ENCODE data around the gene PGGHG.

Gene PGGHG

DNA sequence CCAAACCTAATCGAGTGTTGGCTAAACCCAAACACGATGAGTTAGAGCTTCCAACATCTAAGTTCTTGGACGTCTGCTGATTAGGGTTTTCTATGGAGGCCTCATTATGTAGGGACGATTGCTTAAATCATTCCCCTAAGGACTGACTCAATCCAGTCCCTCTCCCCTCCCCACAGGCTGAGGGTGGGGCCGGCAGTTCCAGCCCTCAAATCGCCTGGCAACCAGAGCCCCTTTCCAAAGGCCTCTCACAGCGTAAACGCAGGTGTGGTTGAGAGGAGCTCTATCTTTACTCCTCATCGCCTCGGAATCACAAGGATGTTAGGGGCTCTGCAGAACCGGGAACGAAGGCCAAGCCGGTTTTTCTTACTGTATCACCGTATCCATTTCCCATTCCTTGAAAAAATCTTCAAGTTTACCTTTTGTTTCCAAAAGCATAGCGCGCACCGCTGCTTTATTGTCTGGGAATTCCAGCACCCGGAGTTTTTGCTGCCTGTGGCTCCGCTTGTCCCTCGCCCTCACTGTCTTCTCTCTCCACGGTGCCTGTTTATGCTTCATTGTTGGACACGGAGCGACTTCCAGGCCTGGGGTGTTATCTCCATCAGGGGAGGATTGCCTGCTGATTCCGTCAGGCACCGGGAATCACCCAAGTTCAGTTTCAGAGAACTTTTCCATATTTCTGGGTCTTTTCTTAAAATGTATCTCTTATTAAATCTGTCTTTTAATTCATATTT lies 45.5 kb downstream of the PGGHG start:
- peak overlapping the region; percentile 15 for H3K27ac ChIP-seq

DNA sequence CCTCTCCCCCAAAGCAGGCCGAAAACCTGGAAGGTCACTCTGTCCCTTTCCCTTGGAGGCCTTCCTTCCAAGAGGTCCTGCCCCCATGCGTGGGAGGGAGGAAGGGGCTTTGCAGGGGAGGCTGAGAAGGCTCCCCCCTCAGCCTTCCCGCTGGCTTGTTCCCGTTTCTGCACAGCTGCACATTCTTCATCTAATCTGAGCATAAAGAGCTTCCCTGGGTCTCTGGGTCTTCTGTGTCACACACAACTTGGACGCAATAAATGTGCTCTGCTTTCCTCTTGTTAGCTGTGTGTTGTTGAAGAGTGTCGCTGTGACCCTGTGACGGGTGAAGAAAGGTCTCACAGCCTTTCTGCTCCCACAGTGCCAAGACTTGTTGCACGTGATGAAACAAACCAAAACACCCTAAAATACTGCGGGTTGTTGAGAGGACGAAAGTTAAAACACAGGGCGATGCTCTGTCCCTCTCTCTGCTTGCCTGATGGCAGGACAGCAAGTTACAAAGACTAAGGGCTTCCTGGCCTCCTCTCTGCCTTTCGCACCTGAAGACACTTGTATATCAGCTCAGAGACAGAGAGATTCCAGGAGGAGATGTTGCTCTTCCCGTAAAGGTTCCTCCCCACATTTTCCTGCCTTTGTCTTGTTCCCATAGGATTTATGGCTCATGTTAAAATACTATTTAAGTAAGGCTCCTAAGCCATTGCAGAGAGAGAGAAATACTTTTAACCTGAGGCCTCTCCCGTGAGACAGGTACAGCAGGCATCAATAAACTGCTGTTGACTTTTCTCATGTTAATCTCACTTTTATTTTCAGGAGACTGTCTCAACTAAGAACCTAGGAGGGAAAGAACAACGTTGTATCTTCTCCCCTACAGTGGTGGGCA lies 47.1 kb downstream of the PGGHG start:
- no peaks in the 10 kb centered on the region for H3K36me3 ChIP-seq (ENCODE audit: control insufficient read depth, insufficient read depth, low read length)
- no peaks in the 10 kb centered on the region for H3K79me2 ChIP-seq
- no peaks in the 10 kb centered on the region for H3K9me3 ChIP-seq (ENCODE audit: control insufficient read depth, low read length)
- no peak overlapping the region for H3K4me2 ChIP-seq (ENCODE audit: low read length)
- no peak overlapping the region for H3K4me3 ChIP-seq (ENCODE audit: low read depth, low read length)
- peak overlapping the region; percentile 55 for H3K27ac ChIP-seq
- TF ChIP-seq, protein P1, sequence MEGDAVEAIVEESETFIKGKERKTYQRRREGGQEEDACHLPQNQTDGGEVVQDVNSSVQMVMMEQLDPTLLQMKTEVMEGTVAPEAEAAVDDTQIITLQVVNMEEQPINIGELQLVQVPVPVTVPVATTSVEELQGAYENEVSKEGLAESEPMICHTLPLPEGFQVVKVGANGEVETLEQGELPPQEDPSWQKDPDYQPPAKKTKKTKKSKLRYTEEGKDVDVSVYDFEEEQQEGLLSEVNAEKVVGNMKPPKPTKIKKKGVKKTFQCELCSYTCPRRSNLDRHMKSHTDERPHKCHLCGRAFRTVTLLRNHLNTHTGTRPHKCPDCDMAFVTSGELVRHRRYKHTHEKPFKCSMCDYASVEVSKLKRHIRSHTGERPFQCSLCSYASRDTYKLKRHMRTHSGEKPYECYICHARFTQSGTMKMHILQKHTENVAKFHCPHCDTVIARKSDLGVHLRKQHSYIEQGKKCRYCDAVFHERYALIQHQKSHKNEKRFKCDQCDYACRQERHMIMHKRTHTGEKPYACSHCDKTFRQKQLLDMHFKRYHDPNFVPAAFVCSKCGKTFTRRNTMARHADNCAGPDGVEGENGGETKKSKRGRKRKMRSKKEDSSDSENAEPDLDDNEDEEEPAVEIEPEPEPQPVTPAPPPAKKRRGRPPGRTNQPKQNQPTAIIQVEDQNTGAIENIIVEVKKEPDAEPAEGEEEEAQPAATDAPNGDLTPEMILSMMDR (IDR thresholded peaks at IDR 0.05) = no peak
- H2AFZ ChIP-seq = peak overlapping the region; percentile 28
- no peaks in the 10 kb centered on the region for H3K27me3 ChIP-seq (ENCODE audit: control insufficient read depth, insufficient read depth, low read length)
- no peak overlapping the region for H3K9ac ChIP-seq
- no peaks in the 10 kb centered on the region for H3K4me1 ChIP-seq

More for the DNA sequence above, 45.5 kb downstream of the PGGHG start:
- Histone ChIP-seq H3K9ac (no peak overlapping the region), H2AFZ (no peak overlapping the region), H3K36me3 (ENCODE audit: control insufficient read depth, insufficient read depth, low read length) (no peaks in the 10 kb centered on the region), H3K4me2 (ENCODE audit: low read length) (no peak overlapping the region), H3K27me3 (ENCODE audit: control insufficient read depth, insufficient read depth, low read length) (no peaks in the 10 kb centered on the region), H3K4me3 (ENCODE audit: low read depth, low read length) (no peak overlapping the region), H3K79me2 (no peaks in the 10 kb centered on the region), H3K4me1 (no peaks in the 10 kb centered on the region), H3K9me3 (ENCODE audit: control insufficient read depth, low read length) (no peaks in the 10 kb centered on the region)
- TF ChIP-seq, protein P1 (IDR thresholded peaks at IDR 0.05) = no peak

DNA sequence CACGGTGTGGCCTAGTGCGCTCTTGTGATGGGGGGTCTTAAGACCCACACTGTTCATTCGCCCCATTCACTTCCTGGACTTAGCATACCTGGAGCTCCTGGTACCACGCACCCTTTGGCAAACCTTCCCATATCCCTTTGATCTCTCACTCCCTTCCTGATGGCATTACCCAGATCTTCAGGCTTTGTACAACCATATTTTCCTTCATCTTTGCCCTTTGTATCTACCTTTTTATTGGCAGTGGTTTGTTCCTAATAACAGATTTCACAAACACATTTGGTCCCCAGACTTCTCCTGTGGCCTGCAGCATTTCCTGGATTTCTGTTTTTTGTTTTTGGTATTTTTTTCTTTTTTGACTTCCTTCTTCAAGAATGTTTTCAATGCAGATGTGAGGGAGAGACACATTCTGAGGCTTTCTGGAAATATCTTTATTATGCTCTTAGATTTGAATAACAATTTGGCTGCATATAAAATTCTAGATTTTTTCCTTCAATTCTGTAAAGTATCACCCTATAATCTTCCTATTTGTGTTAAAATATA lies 47.8 kb downstream of the PGGHG start:
- Histone ChIP-seq H3K9ac (no peak overlapping the region), H3K9me3 (ENCODE audit: control insufficient read depth, low read length) (no peaks in the 10 kb centered on the region), H3K79me2 (no peaks in the 10 kb centered on the region), H3K4me2 (ENCODE audit: low read length) (no peak overlapping the region), H3K4me1 (no peaks in the 10 kb centered on the region), H3K36me3 (ENCODE audit: control insufficient read depth, insufficient read depth, low read length) (no peaks in the 10 kb centered on the region), H3K4me3 (ENCODE audit: low read depth, low read length) (no peak overlapping the region), H3K27ac (peak overlapping the region; percentile 55), H3K27me3 (ENCODE audit: control insufficient read depth, insufficient read depth, low read length) (no peaks in the 10 kb centered on the region), H2AFZ (no peak overlapping the region)
- TF ChIP-seq, protein P1 (IDR thresholded peaks at IDR 0.05) = no peak

DNA sequence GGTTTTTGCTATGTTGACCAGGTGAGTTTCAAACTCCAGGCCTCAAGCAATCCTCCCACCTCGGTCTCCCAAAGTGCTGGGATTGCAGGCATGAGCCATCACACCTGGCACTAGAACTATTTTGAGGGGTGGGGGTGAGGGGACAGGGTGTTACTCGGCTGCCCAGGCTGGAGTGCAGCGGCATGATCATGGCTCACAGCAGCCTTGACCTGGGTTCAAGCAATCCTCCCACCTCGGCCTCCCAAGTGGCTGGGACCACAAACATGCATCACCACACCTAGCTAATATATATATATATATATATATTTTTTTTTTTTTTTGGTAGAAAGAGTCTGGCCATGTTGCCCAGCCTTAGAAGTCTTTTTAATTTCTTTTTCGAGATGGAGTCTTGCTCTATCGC lies 48.8 kb downstream of the PGGHG start:
- Histone ChIP-seq H2AFZ (no peak overlapping the region), H3K4me1 (no peaks in the 10 kb centered on the region), H3K9ac (no peak overlapping the region), H3K27me3 (ENCODE audit: control insufficient read depth, insufficient read depth, low read length) (no peaks in the 10 kb centered on the region), H3K36me3 (ENCODE audit: control insufficient read depth, insufficient read depth, low read length) (no peaks in the 10 kb centered on the region), H3K4me3 (ENCODE audit: low read depth, low read length) (no peak overlapping the region), H3K4me2 (ENCODE audit: low read length) (no peak overlapping the region), H3K27ac (no peak overlapping the region), H3K9me3 (ENCODE audit: control insufficient read depth, low read length) (no peaks in the 10 kb centered on the region), H3K79me2 (no peaks in the 10 kb centered on the region)
- TF ChIP-seq, protein P1 (IDR thresholded peaks at IDR 0.05) = no peak

All from parathyroid adenoma (tissue), 2 donors.